ENCODE results near the gene COA5. TPM values are rescaled to one million over a fixed set of nuclear protein-coding genes. Genes with fewer than 3 reads are reported as not detected.
A peak's percentile ranks its signal among the peaks of the same experiment; 100 is the strongest.

Gene COA5
- total RNA-seq, 6 experiments from 2014 or later, result 12.5 to 16.9 (median 15.7) TPM

GRCh38 chr2:98583816-98584618, 24.3 kb downstream of the COA5 start:
- H3K27ac Mint-ChIP-seq, result no peak overlapping the region
- H3K4me3 Mint-ChIP-seq, result no peak overlapping the region
- no peaks in the 10 kb centered on the region for H3K27me3 Mint-ChIP-seq (ENCODE audit: insufficient read depth)
- H3K4me1 Mint-ChIP-seq (ENCODE audit: low read depth), result no peaks in the 10 kb centered on the region
- H3K36me3 Mint-ChIP-seq (ENCODE audit: low read depth), result no peaks in the 10 kb centered on the region; the same call in 1 of the 2 replicates
- TF ChIP-seq CTCF (IDR thresholded peaks at IDR 0.05), result no peak
- DNase-seq, result no peak
- no peaks in the 10 kb centered on the region for H3K9me3 Mint-ChIP-seq

- TF ChIP-seq CTCF (IDR thresholded peaks at IDR 0.05), result no peak
- no peak overlapping the region for H3K4me3 Mint-ChIP-seq
- no peaks in the 10 kb centered on the region for H3K9me3 Mint-ChIP-seq
- no peaks in the 10 kb centered on the region for H3K27me3 Mint-ChIP-seq (ENCODE audit: insufficient read depth)
- no peak overlapping the region for H3K27ac Mint-ChIP-seq
- no peaks in the 10 kb centered on the region; the same call in 1 of the 2 replicates for H3K36me3 Mint-ChIP-seq (ENCODE audit: low read depth)
- H3K4me1 Mint-ChIP-seq (ENCODE audit: low read depth), result no peaks in the 10 kb centered on the region
- no peak for DNase-seq
These were observed 25.0 kb downstream of the COA5 start for GRCh38 chr2:98583276-98583675.

GRCh38 chr2:98582523-98582922, 25.8 kb downstream of the COA5 start:
- H3K4me3 Mint-ChIP-seq, result no peak overlapping the region
- no peak overlapping the region for H3K27ac Mint-ChIP-seq
- TF ChIP-seq CTCF (IDR thresholded peaks at IDR 0.05), result no peak
- H3K4me1 Mint-ChIP-seq (ENCODE audit: low read depth), result no peaks in the 10 kb centered on the region
- peaks cover 6% of the 10 kb centered on the region for H3K36me3 Mint-ChIP-seq (ENCODE audit: low read depth)
- H3K27me3 Mint-ChIP-seq (ENCODE audit: insufficient read depth), result no peaks in the 10 kb centered on the region
- no peaks in the 10 kb centered on the region for H3K9me3 Mint-ChIP-seq
- no peak for DNase-seq

- H3K4me3 Mint-ChIP-seq, result no peak overlapping the region
- DNase-seq, result no peak
- H3K9me3 Mint-ChIP-seq, result no peaks in the 10 kb centered on the region
- H3K4me1 Mint-ChIP-seq (ENCODE audit: low read depth), result no peaks in the 10 kb centered on the region
- no peaks in the 10 kb centered on the region for H3K27me3 Mint-ChIP-seq (ENCODE audit: insufficient read depth)
- peak; percentile 27; the same call in 1 of the 2 replicates for TF ChIP-seq CTCF (IDR thresholded peaks at IDR 0.05)
- no peak overlapping the region for H3K27ac Mint-ChIP-seq
- peaks cover 10% of the 10 kb centered on the region; the same call in 1 of the 2 replicates for H3K36me3 Mint-ChIP-seq (ENCODE audit: low read depth)
These were observed 27.5 kb downstream of the COA5 start for GRCh38 chr2:98580656-98581284.

- H3K27ac Mint-ChIP-seq, result no peak overlapping the region; the same call in 1 of the 2 replicates
- H3K4me3 Mint-ChIP-seq, result no peak overlapping the region
- no peaks in the 10 kb centered on the region for H3K9me3 Mint-ChIP-seq
- H3K27me3 Mint-ChIP-seq (ENCODE audit: insufficient read depth), result no peaks in the 10 kb centered on the region
- no peak for TF ChIP-seq CTCF (IDR thresholded peaks at IDR 0.05)
- DNase-seq, result no peak
- peaks cover 10% of the 10 kb centered on the region; the same call in 1 of the 2 replicates for H3K36me3 Mint-ChIP-seq (ENCODE audit: low read depth)
- no peaks in the 10 kb centered on the region for H3K4me1 Mint-ChIP-seq (ENCODE audit: low read depth)
These were observed 28.4 kb downstream of the COA5 start for GRCh38 chr2:98579926-98580325.
